Measurements from ENCODE around the gene POLL.

POLL gene

DNA sequence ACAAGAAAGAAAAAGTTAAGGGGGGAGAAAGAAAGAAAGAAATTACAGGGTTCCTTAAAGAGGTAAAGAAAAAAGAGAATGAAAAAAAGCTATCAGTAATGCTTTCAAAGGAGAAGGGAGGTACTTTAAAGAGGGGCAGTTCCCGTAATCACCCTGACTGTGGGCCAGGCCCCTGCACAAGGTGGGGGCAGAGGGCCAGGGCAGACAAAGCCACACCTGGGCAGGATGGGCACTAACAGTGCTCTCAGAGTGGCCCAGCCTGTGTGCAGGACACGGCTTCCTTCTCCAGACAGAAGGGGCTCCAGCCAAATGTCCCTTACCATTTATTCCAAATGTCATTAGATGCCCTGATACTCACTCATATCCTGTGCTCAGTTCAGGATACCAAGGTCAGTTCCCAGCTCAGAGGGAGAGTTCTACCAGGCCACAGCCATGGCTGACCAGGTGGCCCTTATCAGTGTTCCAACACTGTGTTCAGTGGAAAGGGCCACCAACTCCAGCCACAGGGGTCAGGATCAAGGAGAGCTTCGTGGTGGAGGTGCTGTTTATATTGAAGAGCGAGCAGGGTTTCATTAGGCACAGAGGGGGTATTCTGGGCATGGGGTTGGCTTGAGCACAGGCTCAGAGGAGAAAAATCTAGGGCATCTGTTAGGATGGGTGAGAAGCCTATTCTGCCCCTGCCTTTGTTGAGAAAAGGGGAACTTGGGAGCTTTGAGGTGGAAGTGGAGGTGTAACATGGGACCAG, 29.9 kb upstream of the POLL start:
- peak overlapping the region; percentile 28 for H3K4me2 ChIP-seq (ENCODE audit: low read depth, low read length, poor library complexity, severe bottlenecking)
- no peaks in the 10 kb centered on the region for H4K20me1 ChIP-seq (ENCODE audit: low read depth, low read length)

GRCh38 chr10:101617102-101617823, 29.2 kb upstream of the POLL start:
- TF ChIP-seq CTCF (IDR thresholded peaks at IDR 0.05; ENCODE audit: insufficient read depth, low read length, poor library complexity, severe bottlenecking) (no peak), EZH2phosphoT487 (conservative IDR thresholded peaks at IDR 0.05; ENCODE audit: low read length) (no peak)
- no peaks in the 10 kb centered on the region for H3K9me3 ChIP-seq (ENCODE audit: insufficient read depth, low read length)
- no peaks in the 10 kb centered on the region for H3K36me3 ChIP-seq (ENCODE audit: low read length)
- H3F3A ChIP-seq (ENCODE audit: insufficient read depth), result peaks cover 10% of the 10 kb centered on the region; the same call in 1 of the 2 replicates
- H4K20me1 ChIP-seq (ENCODE audit: low read depth, low read length), result no peaks in the 10 kb centered on the region
- H2AFZ ChIP-seq (ENCODE audit: low read depth, low read length, severe bottlenecking), result no peak overlapping the region
- H3K4me2 ChIP-seq (ENCODE audit: low read depth, low read length, poor library complexity, severe bottlenecking), result peak overlapping the region; percentile 28
- no peaks in the 10 kb centered on the region for H3K79me2 ChIP-seq (ENCODE audit: insufficient read depth, low read length)
- no peaks in the 10 kb centered on the region for H3K9me2 ChIP-seq (replicated peaks; ENCODE audit: insufficient read depth, low read length)
- peak overlapping the region; percentile 69 for H3K27ac ChIP-seq (ENCODE audit: low read depth, low read length)
- no peaks in the 10 kb centered on the region for H3K27me3 ChIP-seq (ENCODE audit: low read length)
- H3K9ac ChIP-seq (ENCODE audit: low read length), result peak overlapping the region; percentile 2; the same call in 1 of the 2 replicates
- H3K4me3 ChIP-seq (ENCODE audit: insufficient read depth, low read length, poor library complexity, severe bottlenecking), result no peak overlapping the region

More for the DNA sequence above, 29.9 kb upstream of the POLL start:
- no peak overlapping the region for H2AFZ ChIP-seq (ENCODE audit: low read depth, low read length, severe bottlenecking)
- peaks cover 10% of the 10 kb centered on the region; the same call in 1 of the 2 replicates for H3F3A ChIP-seq (ENCODE audit: insufficient read depth)
- no peak overlapping the region for H3K4me3 ChIP-seq (ENCODE audit: insufficient read depth, low read length, poor library complexity, severe bottlenecking)
- H3K36me3 ChIP-seq (ENCODE audit: low read length), result no peaks in the 10 kb centered on the region
- H3K27ac ChIP-seq (ENCODE audit: low read depth, low read length), result peak overlapping the region; percentile 69
- no peaks in the 10 kb centered on the region for H3K27me3 ChIP-seq (ENCODE audit: low read length)
- no peaks in the 10 kb centered on the region for H3K9me3 ChIP-seq (ENCODE audit: insufficient read depth, low read length)
- no peaks in the 10 kb centered on the region for H3K79me2 ChIP-seq (ENCODE audit: insufficient read depth, low read length)
- TF ChIP-seq EZH2phosphoT487 (conservative IDR thresholded peaks at IDR 0.05; ENCODE audit: low read length) (no peak), CTCF (IDR thresholded peaks at IDR 0.05; ENCODE audit: insufficient read depth, low read length, poor library complexity, severe bottlenecking) (no peak)
- peak overlapping the region; percentile 29; the same call in 1 of the 2 replicates for H3K9ac ChIP-seq (ENCODE audit: low read length)
- no peaks in the 10 kb centered on the region for H3K9me2 ChIP-seq (replicated peaks; ENCODE audit: insufficient read depth, low read length)

DNA sequence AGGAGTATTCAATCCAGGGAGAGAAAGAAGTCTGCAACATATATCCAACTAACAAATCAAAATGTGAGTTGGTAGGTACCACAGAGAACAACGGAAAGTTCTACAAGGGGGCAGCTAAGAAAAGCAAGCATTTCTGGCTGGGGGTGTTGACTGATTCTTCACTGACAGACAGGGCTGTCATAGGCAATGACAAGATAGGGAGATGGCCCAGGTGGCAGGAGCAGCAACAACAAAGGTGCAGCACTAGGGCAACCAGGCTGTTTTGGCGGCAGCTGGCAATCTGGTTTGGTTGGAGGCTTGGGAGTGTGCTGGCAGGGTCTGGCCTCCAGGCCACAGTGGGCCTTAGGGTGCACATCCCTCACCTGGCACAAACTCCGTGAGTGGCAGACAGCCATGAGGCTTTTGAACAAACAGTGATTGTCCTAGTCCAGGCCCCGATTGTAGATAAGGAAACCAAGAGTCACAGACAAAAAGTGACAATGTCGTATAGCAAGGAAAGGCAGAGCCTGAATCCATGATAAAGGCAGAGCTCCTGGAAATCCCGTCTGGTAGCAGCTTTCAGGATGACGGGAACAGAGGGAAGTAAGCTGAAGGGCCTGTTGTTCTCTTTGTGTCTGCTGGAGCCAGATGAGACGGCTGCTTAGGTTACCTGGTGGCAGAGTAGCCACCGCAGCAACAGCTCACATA, 28.5 kb upstream of the POLL start:
- Histone ChIP-seq H3K9me3 (ENCODE audit: insufficient read depth, low read length) (no peaks in the 10 kb centered on the region), H3K9ac (ENCODE audit: low read length) (no peak overlapping the region), H3K79me2 (ENCODE audit: insufficient read depth, low read length) (no peaks in the 10 kb centered on the region), H3K4me3 (ENCODE audit: insufficient read depth, low read length, poor library complexity, severe bottlenecking) (no peak overlapping the region), H3K9me2 (replicated peaks; ENCODE audit: insufficient read depth, low read length) (no peaks in the 10 kb centered on the region), H3F3A (ENCODE audit: insufficient read depth) (peaks cover 10% of the 10 kb centered on the region; the same call in 1 of the 2 replicates), H4K20me1 (ENCODE audit: low read depth, low read length) (no peaks in the 10 kb centered on the region), H3K27ac (ENCODE audit: low read depth, low read length) (no peak overlapping the region), H3K27me3 (ENCODE audit: low read length) (no peaks in the 10 kb centered on the region), H2AFZ (ENCODE audit: low read depth, low read length, severe bottlenecking) (no peak overlapping the region), H3K36me3 (ENCODE audit: low read length) (no peaks in the 10 kb centered on the region), H3K4me2 (ENCODE audit: low read depth, low read length, poor library complexity, severe bottlenecking) (no peak overlapping the region)
- TF ChIP-seq CTCF (IDR thresholded peaks at IDR 0.05; ENCODE audit: insufficient read depth, low read length, poor library complexity, severe bottlenecking), result no peak
- TF ChIP-seq EZH2phosphoT487 (conservative IDR thresholded peaks at IDR 0.05; ENCODE audit: low read length), result no peak

Data from SU-DHL-6 (cell line).